ENCODE measurements around the gene PPP1R18.

The PPP1R18 gene

GRCh38 chr6:30705620-30706019, 19.2 kb upstream of the PPP1R18 start:
- DNase-seq (ENCODE audit: low spot score) = no peak
- in situ Hi-C loops (cut with MboI; ENCODE audit: low pct_unique_long_range_greater_than_20kb, low sequenced_read_pairs, unreplicated experiment) = no loop called here
- TF ChIP-seq, protein P1, sequence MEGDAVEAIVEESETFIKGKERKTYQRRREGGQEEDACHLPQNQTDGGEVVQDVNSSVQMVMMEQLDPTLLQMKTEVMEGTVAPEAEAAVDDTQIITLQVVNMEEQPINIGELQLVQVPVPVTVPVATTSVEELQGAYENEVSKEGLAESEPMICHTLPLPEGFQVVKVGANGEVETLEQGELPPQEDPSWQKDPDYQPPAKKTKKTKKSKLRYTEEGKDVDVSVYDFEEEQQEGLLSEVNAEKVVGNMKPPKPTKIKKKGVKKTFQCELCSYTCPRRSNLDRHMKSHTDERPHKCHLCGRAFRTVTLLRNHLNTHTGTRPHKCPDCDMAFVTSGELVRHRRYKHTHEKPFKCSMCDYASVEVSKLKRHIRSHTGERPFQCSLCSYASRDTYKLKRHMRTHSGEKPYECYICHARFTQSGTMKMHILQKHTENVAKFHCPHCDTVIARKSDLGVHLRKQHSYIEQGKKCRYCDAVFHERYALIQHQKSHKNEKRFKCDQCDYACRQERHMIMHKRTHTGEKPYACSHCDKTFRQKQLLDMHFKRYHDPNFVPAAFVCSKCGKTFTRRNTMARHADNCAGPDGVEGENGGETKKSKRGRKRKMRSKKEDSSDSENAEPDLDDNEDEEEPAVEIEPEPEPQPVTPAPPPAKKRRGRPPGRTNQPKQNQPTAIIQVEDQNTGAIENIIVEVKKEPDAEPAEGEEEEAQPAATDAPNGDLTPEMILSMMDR (IDR thresholded peaks at IDR 0.05; ENCODE audit: extremely low read depth, insufficient read depth, missing control alignments) = no peak

GRCh38 chr6:30703821-30704220, 17.4 kb upstream of the PPP1R18 start:
- no peak for DNase-seq (ENCODE audit: low spot score)
- in situ Hi-C loops (cut with MboI; ENCODE audit: low pct_unique_long_range_greater_than_20kb, low sequenced_read_pairs, unreplicated experiment) = no loop called here
- TF ChIP-seq, protein P1 (IDR thresholded peaks at IDR 0.05; ENCODE audit: extremely low read depth, insufficient read depth, missing control alignments) = no peak

GRCh38 chr6:30703011-30703410, 16.6 kb upstream of the PPP1R18 start:
- DNase-seq (ENCODE audit: low spot score) = no peak
- TF ChIP-seq, protein P1 (IDR thresholded peaks at IDR 0.05; ENCODE audit: extremely low read depth, insufficient read depth, missing control alignments) = no peak
- in situ Hi-C loops (cut with MboI; ENCODE audit: low pct_unique_long_range_greater_than_20kb, low sequenced_read_pairs, unreplicated experiment) = no loop called here

GRCh38 chr6:30700340-30700739, 13.9 kb upstream of the PPP1R18 start:
- in situ Hi-C loops (cut with MboI; ENCODE audit: low pct_unique_long_range_greater_than_20kb, low sequenced_read_pairs, unreplicated experiment) = no loop called here
- DNase-seq (ENCODE audit: low spot score) = no peak
- TF ChIP-seq, protein P1 (IDR thresholded peaks at IDR 0.05; ENCODE audit: extremely low read depth, insufficient read depth, missing control alignments) = no peak

DNA sequence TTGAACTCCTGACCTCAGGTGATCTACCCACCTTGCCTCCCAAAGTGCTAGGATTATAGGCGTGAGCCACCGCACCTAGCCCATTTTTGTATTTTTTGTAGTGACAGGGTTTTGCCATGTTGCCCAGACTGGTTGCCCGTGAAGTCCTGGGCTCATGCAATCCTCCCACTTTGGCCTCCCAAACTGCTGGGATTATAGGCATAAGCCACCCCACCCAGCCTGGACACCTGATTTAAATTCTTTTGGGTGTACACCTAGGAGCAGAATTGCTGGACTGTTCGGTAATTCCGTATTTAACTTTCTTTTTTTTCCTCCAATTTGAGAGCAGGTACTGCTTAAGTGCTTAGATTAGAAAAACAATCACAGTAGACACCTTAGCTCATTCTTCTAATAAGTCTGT, 10.0 kb upstream of the PPP1R18 start:
- in situ Hi-C loops (cut with MboI; ENCODE audit: low pct_unique_long_range_greater_than_20kb, low sequenced_read_pairs, unreplicated experiment) = no loop called here

GRCh38 chr6:30691208-30691847, 4.9 kb upstream of the PPP1R18 start:
- DNase-seq (ENCODE audit: low spot score) = no peak
- in situ Hi-C loops (cut with MboI; ENCODE audit: low pct_unique_long_range_greater_than_20kb, low sequenced_read_pairs, unreplicated experiment) = no loop called here
- TF ChIP-seq, protein P1 (IDR thresholded peaks at IDR 0.05; ENCODE audit: extremely low read depth, insufficient read depth, missing control alignments) = no peak

More for the DNA sequence above, 10.0 kb upstream of the PPP1R18 start:
- DNase-seq (ENCODE audit: low spot score) = no peak
- TF ChIP-seq, protein P1 (IDR thresholded peaks at IDR 0.05; ENCODE audit: extremely low read depth, insufficient read depth, missing control alignments) = no peak
